SK-N-MC (cell line): Measurements from ENCODE around the gene UBE2C.
"Not testable (repeated sequence)": the region's sequence is repeated elsewhere in the genome, so short reads cannot be mapped to it uniquely, and the experiment has no call there.

ENCODE experiments used
- DNase-seq: peaks from one replicate; pipeline ENCODE4 v3.0.0-alpha.2; 2011; ENCODE audit warnings: low read depth, low spot score
- H3K27ac ChIP-seq: fragments of 200-600 bp; sonication (generic); 2 replicates; pipeline ENCODE4 v1.5.1; 2016; ENCODE audit warnings: mixed run types
- H3K36me3 ChIP-seq: fragments of 200-600 bp; sonication (generic); 2 replicates; pipeline ENCODE4 v1.6.1; 2017; ENCODE audit warnings: antibody characterized with exemption, low read length, mixed read lengths; ENCODE audit not compliant: insufficient read depth
- H3K4me3 ChIP-seq: fragments of 200-600 bp; sonication (generic); 2 replicates; pipeline ENCODE4 v1.5.1; 2016
- H3K9ac ChIP-seq: fragments of 200-600 bp; sonication (generic); 2 replicates; pipeline ENCODE4 v1.8.0; 2017; ENCODE audit warnings: mixed run types, mixed read lengths; ENCODE audit not compliant: insufficient read length
- H3K9me3 ChIP-seq: fragments of 200-600 bp; sonication (generic); 2 replicates; pipeline ENCODE4 v1.6.1; 2017; ENCODE audit warnings: low read depth, mild to moderate bottlenecking, antibody characterized with exemption, low read length, moderate library complexity, mixed read lengths
- EZH2 ChIP-seq: fragments of 200-600 bp; sonication (generic); IDR thresholded peaks from one replicate; pipeline ENCODE4 v1.6.1; 2017; ENCODE audit warnings: antibody characterized with exemption
- FOXP2 ChIP-seq: optimal IDR thresholded peaks from 2 replicates; pipeline ENCODE3; 2011; ENCODE audit warnings: mild to moderate bottlenecking, moderate library complexity; ENCODE audit not compliant: insufficient read depth; ENCODE audit errors: extremely low read length, control extremely low read depth
- POLR2AphosphoS5 ChIP-seq: IDR thresholded peaks from 2 replicates; pipeline ENCODE4 v1.6.1; 2012; ENCODE audit warnings: mild to moderate bottlenecking, low read depth, low read length, borderline replicate concordance

The UBE2C gene

GRCh38 chr20:45812157-45813005, at the start of gene UBE2C:
Gene UBE2C (plus strand): TSS chr20:45812644. CDS start chr20:45812696, 52 bp downstream.
- TF ChIP-seq EZH2 (no peak), POLR2AphosphoS5 (peak; percentile 62; the same call in 1 of the 2 replicates), FOXP2 (no peak)
- no peaks in the 10 kb centered on the region for H3K9me3 ChIP-seq
- peak within 1 kb of the TSS; percentile 79 for H3K27ac ChIP-seq
- peak; percentile 89 for DNase-seq
- peak within 1 kb of the TSS; percentile 91 for H3K4me3 ChIP-seq
- peaks cover 76% of the 10 kb centered on the region for H3K36me3 ChIP-seq
- peak within 1 kb of the TSS; percentile 95 for H3K9ac ChIP-seq

DNA sequence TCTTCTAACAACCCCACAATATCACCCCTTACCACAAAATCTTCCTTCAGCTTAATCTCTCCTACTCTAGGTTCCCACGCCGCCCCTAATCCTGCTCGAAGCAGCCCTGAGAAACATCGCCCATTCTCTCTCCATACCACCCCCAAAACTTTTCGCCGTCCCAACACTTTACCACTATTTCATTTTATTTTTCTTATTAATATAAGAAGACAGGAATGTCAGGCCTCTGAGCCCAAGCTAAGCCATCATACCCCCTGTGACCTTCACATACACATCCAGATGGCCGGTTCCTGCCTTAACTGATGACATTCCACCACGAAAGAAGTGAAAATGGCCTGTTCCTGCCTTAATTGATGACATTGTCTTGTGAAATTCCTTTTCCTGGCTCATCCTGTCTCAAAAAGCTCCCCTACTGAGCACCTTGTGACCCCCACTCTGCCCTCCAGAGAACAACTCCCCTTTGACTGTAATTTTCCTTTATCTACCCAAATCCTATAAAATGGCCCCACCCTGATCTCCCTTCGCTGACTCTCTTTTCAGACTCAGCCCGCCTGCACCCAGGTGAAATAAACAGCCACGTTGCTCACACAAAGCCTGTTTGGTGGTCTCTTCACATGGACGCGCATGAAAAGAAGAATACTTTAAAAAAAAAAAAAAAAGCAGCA, 47.7 kb upstream of the UBE2C start:
- H3K36me3 ChIP-seq, DNase-seq, H3K27ac ChIP-seq, H3K4me3 ChIP-seq, H3K9ac ChIP-seq, H3K9me3 ChIP-seq: not testable (repeated sequence)

- H3K4me3 ChIP-seq = no peak overlapping the region
- TF ChIP-seq POLR2AphosphoS5 = no peak
- TF ChIP-seq EZH2 = no peak
- no peak for TF ChIP-seq FOXP2
- H3K36me3 ChIP-seq = no peaks in the 10 kb centered on the region
- no peaks in the 10 kb centered on the region for H3K9me3 ChIP-seq
- H3K9ac ChIP-seq = no peak overlapping the region
- H3K27ac ChIP-seq = no peak overlapping the region
- DNase-seq = no peak
Measured at GRCh38 chr20:45765307-45765875, 47.1 kb upstream of the UBE2C start.

DNA sequence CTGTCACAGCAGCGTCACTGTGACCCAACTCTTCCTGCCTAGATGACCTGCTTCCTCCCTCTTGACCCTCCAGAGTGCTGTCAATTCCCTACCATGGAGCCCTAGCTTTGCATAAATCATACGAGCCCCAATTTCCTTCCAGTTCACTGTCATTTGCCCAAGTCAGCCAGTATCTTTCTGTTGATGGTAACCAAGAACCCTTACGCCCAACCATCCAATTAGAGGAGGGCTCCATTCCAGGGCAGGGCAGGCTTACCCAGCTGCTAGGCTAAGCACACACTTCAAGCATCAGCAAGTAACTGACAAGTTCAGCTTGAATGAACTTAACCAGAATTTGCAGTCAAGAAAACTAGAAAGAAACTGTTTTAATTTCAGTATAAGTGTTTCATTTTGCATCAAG, 46.5 kb upstream of the UBE2C start:
- Histone ChIP-seq H3K27ac (no peak overlapping the region), H3K36me3 (no peaks in the 10 kb centered on the region), H3K4me3 (no peak overlapping the region), H3K9ac (no peak overlapping the region), H3K9me3 (no peaks in the 10 kb centered on the region)
- TF ChIP-seq EZH2 (no peak), POLR2AphosphoS5 (no peak), FOXP2 (no peak)
- DNase-seq = no peak

GRCh38 chr20:45768479-45768878, 44.0 kb upstream of the UBE2C start:
- Histone ChIP-seq H3K36me3 (no peaks in the 10 kb centered on the region), H3K27ac (no peak overlapping the region)

DNA sequence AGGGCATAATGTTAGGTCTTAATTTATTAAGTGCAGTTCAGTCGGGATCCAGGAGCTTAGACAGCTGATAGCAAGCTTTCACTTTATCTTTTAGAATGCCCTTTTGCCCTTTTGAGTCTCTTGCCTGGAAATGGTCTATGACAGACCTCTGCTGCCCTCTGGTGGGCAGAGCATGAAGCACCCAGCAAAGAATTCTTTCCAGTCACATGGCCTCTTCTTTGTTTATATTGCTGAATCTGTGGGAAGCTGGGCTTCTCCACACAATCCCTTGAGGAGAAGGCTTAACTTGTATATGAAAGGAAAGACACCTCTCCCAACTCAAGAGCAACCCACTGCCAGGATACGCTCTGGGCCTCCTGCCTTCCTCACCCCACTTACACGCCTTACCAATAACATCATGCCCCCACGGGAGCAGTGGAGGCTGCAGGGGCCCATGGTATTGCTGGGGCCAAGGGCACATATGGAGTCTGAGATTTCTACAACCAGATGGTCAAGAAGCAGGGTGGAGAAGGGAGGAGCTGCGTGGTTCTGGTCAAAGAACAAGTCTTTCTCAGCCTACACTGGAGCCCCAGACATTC, 41.2 kb upstream of the UBE2C start:
- Histone ChIP-seq H3K9me3 (no peaks in the 10 kb centered on the region), H3K4me3 (no peak overlapping the region), H3K27ac (no peak overlapping the region), H3K9ac (peak overlapping the region; percentile 50), H3K36me3 (no peaks in the 10 kb centered on the region)
- DNase-seq = peak; percentile 37
- TF ChIP-seq POLR2AphosphoS5 (no peak), FOXP2 (no peak), EZH2 (no peak)

More at GRCh38 chr20:45768479-45768878, 44.0 kb upstream of the UBE2C start:
- Histone ChIP-seq H3K4me3 (no peak overlapping the region), H3K9me3 (no peaks in the 10 kb centered on the region), H3K9ac (no peak overlapping the region)
- DNase-seq = no peak
- TF ChIP-seq FOXP2 (no peak), POLR2AphosphoS5 (no peak), EZH2 (no peak)

- no peak overlapping the region for H3K9ac ChIP-seq
- no peak for DNase-seq
- H3K36me3 ChIP-seq = no peaks in the 10 kb centered on the region
- no peaks in the 10 kb centered on the region for H3K9me3 ChIP-seq
- no peak overlapping the region for H3K4me3 ChIP-seq
- no peak overlapping the region for H3K27ac ChIP-seq
- TF ChIP-seq FOXP2 = no peak
- TF ChIP-seq POLR2AphosphoS5 = no peak
- no peak for TF ChIP-seq EZH2
Measured at GRCh38 chr20:45772693-45773092, 39.8 kb upstream of the UBE2C start.

GRCh38 chr20:45774945-45775344, 37.5 kb upstream of the UBE2C start:
- H3K4me3 ChIP-seq = no peak overlapping the region
- no peak overlapping the region for H3K9ac ChIP-seq
- H3K9me3 ChIP-seq = no peaks in the 10 kb centered on the region
- DNase-seq = no peak
- TF ChIP-seq FOXP2 (no peak), POLR2AphosphoS5 (no peak), EZH2 (no peak)
- H3K27ac ChIP-seq = no peak overlapping the region
- no peaks in the 10 kb centered on the region for H3K36me3 ChIP-seq

DNA sequence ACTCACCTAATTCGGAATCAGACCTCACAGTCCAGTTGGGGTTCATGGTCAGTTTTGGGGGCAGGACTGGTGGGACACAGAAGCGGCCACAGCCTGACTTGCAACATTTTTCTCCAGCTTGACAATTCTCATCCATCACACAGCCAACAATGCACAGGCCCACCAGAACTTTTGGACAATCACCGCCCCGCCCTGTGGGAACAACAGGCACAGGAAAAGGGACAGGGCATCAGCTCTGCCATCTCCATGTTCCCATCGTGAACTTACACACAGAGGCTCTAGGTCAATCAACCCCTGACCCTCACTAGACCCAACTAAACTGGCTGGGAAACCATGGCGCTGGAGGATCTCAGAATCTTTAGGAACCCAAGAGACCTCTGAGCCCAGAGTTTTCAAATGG, 37.0 kb upstream of the UBE2C start:
- H3K36me3 ChIP-seq = no peaks in the 10 kb centered on the region
- H3K9ac ChIP-seq = no peak overlapping the region
- H3K9me3 ChIP-seq = no peaks in the 10 kb centered on the region
- H3K27ac ChIP-seq = no peak overlapping the region
- DNase-seq = no peak
- TF ChIP-seq FOXP2 (no peak), POLR2AphosphoS5 (no peak), EZH2 (no peak)
- H3K4me3 ChIP-seq = no peak overlapping the region
